Activated naive CD8-positive, alpha-beta T cell treated with anti-CD3 and anti-CD28 coated beads, Interleukin-2, amount 50 U/mL, for 16 hours (primary cell): ENCODE measurements around the gene FUT9.

Experiments
- DNase-seq: peaks from one replicate; pipeline ENCODE4 v3.0.0-alpha.2; 2020; ENCODE audit warnings: low read depth, low spot score

Gene FUT9

GRCh38 chr6:96073555-96073954 lies 57.8 kb downstream of the FUT9 start:
- no peak for DNase-seq

- DNase-seq = no peak
Observed at GRCh38 chr6:96074006-96074405, 58.2 kb downstream of the FUT9 start.

- DNase-seq = no peak
Observed at GRCh38 chr6:96075826-96076225, 60.1 kb downstream of the FUT9 start.

- DNase-seq = no peak
Observed at GRCh38 chr6:96086745-96087144, 71.0 kb downstream of the FUT9 start.

GRCh38 chr6:96089173-96089572 lies 73.4 kb downstream of the FUT9 start:
- DNase-seq = no peak

GRCh38 chr6:96094077-96094476 lies 78.3 kb downstream of the FUT9 start:
- no peak for DNase-seq

- DNase-seq = no peak
Observed at GRCh38 chr6:96099069-96099468, 83.3 kb downstream of the FUT9 start.

- DNase-seq = no peak
Observed at GRCh38 chr6:96101564-96101963, 85.8 kb downstream of the FUT9 start.

- DNase-seq = no peak
Observed at GRCh38 chr6:96104910-96105309, 89.1 kb downstream of the FUT9 start.

GRCh38 chr6:96110878-96111277 lies 95.1 kb downstream of the FUT9 start:
- DNase-seq = no peak

- no peak for DNase-seq
Observed at GRCh38 chr6:96116674-96117073, 100.9 kb downstream of the FUT9 start.

- no peak for DNase-seq
Observed at GRCh38 chr6:96124778-96125177, 109.0 kb downstream of the FUT9 start.

- DNase-seq = no peak
Observed at GRCh38 chr6:96138406-96138805, 122.6 kb downstream of the FUT9 start.

GRCh38 chr6:96142142-96142541 lies 126.4 kb downstream of the FUT9 start:
- no peak for DNase-seq

GRCh38 chr6:96150431-96150830 lies 134.7 kb downstream of the FUT9 start:
- DNase-seq = no peak

GRCh38 chr6:96151707-96152106 lies 135.9 kb downstream of the FUT9 start:
- no peak for DNase-seq

- no peak for DNase-seq
Observed at GRCh38 chr6:96152114-96152708, 136.4 kb downstream of the FUT9 start.

- no peak for DNase-seq
Observed at GRCh38 chr6:96153775-96154174, 138.0 kb downstream of the FUT9 start.

GRCh38 chr6:96156425-96156824 lies 140.7 kb downstream of the FUT9 start:
- no peak for DNase-seq

GRCh38 chr6:96157018-96157565 lies 141.3 kb downstream of the FUT9 start:
- no peak for DNase-seq

- DNase-seq = no peak
Observed at GRCh38 chr6:96162711-96163120, 146.9 kb downstream of the FUT9 start.

GRCh38 chr6:96164802-96165201 lies 149.0 kb downstream of the FUT9 start:
- DNase-seq = no peak

- no peak for DNase-seq
Observed at GRCh38 chr6:96171112-96171511, 155.3 kb downstream of the FUT9 start.

GRCh38 chr6:96184798-96185197 lies 169.0 kb downstream of the FUT9 start:
- DNase-seq = no peak
